ENCODE measurements around the gene POU2F3. TPM values are rescaled to one million over a fixed set of nuclear protein-coding genes. Genes with fewer than 3 reads are reported as not detected.

The POU2F3 gene
- under 1 TPM; 0.19 to 0.33 TPM for total RNA-seq
- long read RNA-seq, donor 1 = 0 reads
- long read RNA-seq, donor 2 = 0 reads

- no peak for DNase-seq (ENCODE audit: low spot score)
- intact Hi-C loops (cut with DNase I) = loop anchor here in 1 of 2 donors (5.0 kb wide), 2 partner anchors 57 to 1048 kb away; no protein-coding TSS in a partner anchor
Observed at GRCh38 chr11:120239713-120240640, at the start of gene POU2F3. POU2F3 (plus strand) TSS chr11:120240140; CDS start chr11:120240344, 204 bp downstream.

GRCh38 chr11:120191058-120191457 is 48.9 kb upstream of the POU2F3 start:
- no peak for DNase-seq (ENCODE audit: low spot score)
- intact Hi-C loops (cut with DNase I) = no loop called here

- intact Hi-C loops (cut with DNase I) = no loop called here
- DNase-seq (ENCODE audit: low spot score) = peak; percentile 75
Observed at GRCh38 chr11:120192831-120193625, 46.9 kb upstream of the POU2F3 start.

- DNase-seq (ENCODE audit: low spot score) = peak; percentile 50
- intact Hi-C loops (cut with DNase I) = no loop called here
Observed at GRCh38 chr11:120194166-120194565, 45.8 kb upstream of the POU2F3 start.

- intact Hi-C loops (cut with DNase I) = no loop called here
- DNase-seq (ENCODE audit: low spot score) = peak; percentile 66
Observed at GRCh38 chr11:120195601-120196320, 44.2 kb upstream of the POU2F3 start.

GRCh38 chr11:120196826-120197225 is 43.1 kb upstream of the POU2F3 start:
- peak; percentile 43 for DNase-seq (ENCODE audit: low spot score)
- intact Hi-C loops (cut with DNase I) = no loop called here

- intact Hi-C loops (cut with DNase I) = no loop called here
- DNase-seq (ENCODE audit: low spot score) = peak; percentile 78
Observed at GRCh38 chr11:120197251-120197891, 42.6 kb upstream of the POU2F3 start.

GRCh38 chr11:120197977-120198376 is 42.0 kb upstream of the POU2F3 start:
- DNase-seq (ENCODE audit: low spot score) = peak; percentile 20

GRCh38 chr11:120198403-120198786 is 41.5 kb upstream of the POU2F3 start:
- intact Hi-C loops (cut with DNase I) = no loop called here
- peak; percentile 29 for DNase-seq (ENCODE audit: low spot score)

More at GRCh38 chr11:120197977-120198376, 42.0 kb upstream of the POU2F3 start:
- intact Hi-C loops (cut with DNase I) = no loop called here

- intact Hi-C loops (cut with DNase I) = no loop called here
- peak; percentile 59 for DNase-seq (ENCODE audit: low spot score)
Observed at GRCh38 chr11:120198787-120199469, 41.0 kb upstream of the POU2F3 start.

GRCh38 chr11:120199613-120200012 is 40.3 kb upstream of the POU2F3 start:
- intact Hi-C loops (cut with DNase I) = no loop called here
- DNase-seq (ENCODE audit: low spot score) = peak; percentile 52

- DNase-seq (ENCODE audit: low spot score) = peak; percentile 3
- intact Hi-C loops (cut with DNase I) = no loop called here
Observed at GRCh38 chr11:120200677-120201076, 39.3 kb upstream of the POU2F3 start.

- intact Hi-C loops (cut with DNase I) = no loop called here
- no peak for DNase-seq (ENCODE audit: low spot score)
Observed at GRCh38 chr11:120201653-120202052, 38.3 kb upstream of the POU2F3 start.

- intact Hi-C loops (cut with DNase I) = no loop called here
- DNase-seq (ENCODE audit: low spot score) = no peak
Observed at GRCh38 chr11:120203626-120204025, 36.3 kb upstream of the POU2F3 start.

GRCh38 chr11:120205596-120206161 is 34.3 kb upstream of the POU2F3 start:
- intact Hi-C loops (cut with DNase I) = no loop called here
- DNase-seq (ENCODE audit: low spot score) = no peak

- no peak for DNase-seq (ENCODE audit: low spot score)
- intact Hi-C loops (cut with DNase I) = no loop called here
Observed at GRCh38 chr11:120207512-120207911, 32.4 kb upstream of the POU2F3 start.

GRCh38 chr11:120208001-120208441 is 31.9 kb upstream of the POU2F3 start:
- no peak for DNase-seq (ENCODE audit: low spot score)
- intact Hi-C loops (cut with DNase I) = no loop called here

- intact Hi-C loops (cut with DNase I) = no loop called here
- DNase-seq (ENCODE audit: low spot score) = no peak
Observed at GRCh38 chr11:120208777-120209176, 31.2 kb upstream of the POU2F3 start.
